Vagina (tissue), 2 donors: ENCODE results near the gene SH3BP5.

Experiments used
- POLR2A ChIP-seq, 2 donors: fragments of 450-650 bp; IDR thresholded peaks; one replicate each; pipeline ENCODE4 v1.6.1; 2017; ENCODE audit warnings: antibody characterized with exemption in 2 of 2, mild to moderate bottlenecking in 2 of 2, moderate library complexity in 2 of 2
- POLR2AphosphoS5 ChIP-seq, 2 donors: sonication (generic); formaldehyde crosslinking; IDR thresholded peaks; one replicate each; pipeline ENCODE4 v1.9.0; 2017; ENCODE audit warnings: antibody characterized with exemption in 2 of 2, mild to moderate bottlenecking in 2 of 2, low read depth in 1 of 2; ENCODE audit not compliant: insufficient read depth in 1 of 2
- TF ChIP-seq, protein P1 (sequence below), 3 experiments: fragments of 450-650 bp in 2 of 3; fragments of 200-600 bp in 1 of 3; sonication (generic) in 1 of 3; IDR thresholded peaks; one replicate each; pipeline ENCODE4 v1.5.1; 2017 to 2019; ENCODE audit warnings: antibody characterized with exemption in 3 of 3, mild to moderate bottlenecking in 2 of 3, moderate library complexity in 2 of 3

DNA sequence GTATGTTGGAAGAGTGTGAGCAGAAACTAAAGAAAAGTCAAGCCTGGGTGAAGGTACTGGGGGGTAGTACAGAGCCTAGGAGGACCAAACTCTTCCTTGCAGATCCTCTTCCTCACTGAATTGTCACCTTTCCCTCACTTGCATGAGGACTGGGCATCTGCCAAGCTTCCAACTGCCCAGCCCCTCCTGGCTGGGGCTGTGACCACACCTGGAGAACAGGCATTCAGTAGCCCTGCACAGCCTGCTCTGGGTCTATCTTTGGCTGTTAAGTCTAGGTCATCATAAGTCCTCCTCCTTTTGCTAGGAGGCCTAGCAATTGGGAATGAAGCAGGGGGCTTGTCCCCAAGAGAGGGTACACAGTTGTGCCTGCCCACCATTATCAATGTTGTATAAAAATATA lies 71.1 kb downstream of the SH3BP5 start:
- TF ChIP-seq, protein P1, sequence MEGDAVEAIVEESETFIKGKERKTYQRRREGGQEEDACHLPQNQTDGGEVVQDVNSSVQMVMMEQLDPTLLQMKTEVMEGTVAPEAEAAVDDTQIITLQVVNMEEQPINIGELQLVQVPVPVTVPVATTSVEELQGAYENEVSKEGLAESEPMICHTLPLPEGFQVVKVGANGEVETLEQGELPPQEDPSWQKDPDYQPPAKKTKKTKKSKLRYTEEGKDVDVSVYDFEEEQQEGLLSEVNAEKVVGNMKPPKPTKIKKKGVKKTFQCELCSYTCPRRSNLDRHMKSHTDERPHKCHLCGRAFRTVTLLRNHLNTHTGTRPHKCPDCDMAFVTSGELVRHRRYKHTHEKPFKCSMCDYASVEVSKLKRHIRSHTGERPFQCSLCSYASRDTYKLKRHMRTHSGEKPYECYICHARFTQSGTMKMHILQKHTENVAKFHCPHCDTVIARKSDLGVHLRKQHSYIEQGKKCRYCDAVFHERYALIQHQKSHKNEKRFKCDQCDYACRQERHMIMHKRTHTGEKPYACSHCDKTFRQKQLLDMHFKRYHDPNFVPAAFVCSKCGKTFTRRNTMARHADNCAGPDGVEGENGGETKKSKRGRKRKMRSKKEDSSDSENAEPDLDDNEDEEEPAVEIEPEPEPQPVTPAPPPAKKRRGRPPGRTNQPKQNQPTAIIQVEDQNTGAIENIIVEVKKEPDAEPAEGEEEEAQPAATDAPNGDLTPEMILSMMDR (IDR thresholded peaks at IDR 0.05) = no peak
- no peak for TF ChIP-seq POLR2A (IDR thresholded peaks at IDR 0.05)
- TF ChIP-seq POLR2AphosphoS5 (IDR thresholded peaks at IDR 0.05; ENCODE audit: insufficient read depth in 1 of 2, low read depth in 1 of 2) = no peak
